Mesenchymal stem cell (in vitro differentiated cells and primary cell): ENCODE results near the gene DPP9.

ENCODE experiments used
- DNase-seq: peaks from one replicate; pipeline ENCODE4 v3.0.0-alpha.2; 2013
- H2AFZ ChIP-seq: one replicate; pipeline ENCODE4 v1.6.1; 2013; ENCODE audit warnings: low read depth, mild to moderate bottlenecking, control low read depth, inconsistent platforms, low read length, moderate library complexity
- H2AK5ac ChIP-seq: 2 replicates; pipeline ENCODE4 v1.6.1; 2013; ENCODE audit warnings: low read length, moderate library complexity, mild to moderate bottlenecking, inconsistent platforms; ENCODE audit not compliant: severe bottlenecking
- H2BK120ac ChIP-seq: one replicate; pipeline ENCODE4 v1.6.1; 2013; ENCODE audit warnings: low read depth, mild to moderate bottlenecking, inconsistent platforms, low read length, moderate library complexity
- H2BK12ac ChIP-seq, 2 experiments: one replicate each; pipeline ENCODE4 v1.6.1; 2013; ENCODE audit warnings: inconsistent platforms in 2 of 2, low read length in 2 of 2, mild to moderate bottlenecking in 2 of 2, moderate library complexity in 2 of 2, control low read depth in 1 of 2
- H2BK15ac ChIP-seq: one replicate; pipeline ENCODE4 v1.6.1; 2013; ENCODE audit warnings: mild to moderate bottlenecking, low read depth, inconsistent platforms; ENCODE audit not compliant: poor library complexity, severe bottlenecking
- H2BK5ac ChIP-seq: 2 replicates; pipeline ENCODE4 v1.6.1; 2013; ENCODE audit warnings: low read depth, mild to moderate bottlenecking, low read length, control low read depth, inconsistent platforms; ENCODE audit not compliant: poor library complexity, severe bottlenecking
- H3K14ac ChIP-seq, 2 experiments: one replicate each; pipeline ENCODE4 v1.6.1; 2013; ENCODE audit warnings: inconsistent platforms in 2 of 2, low read length in 2 of 2, control low read depth in 1 of 2, mild to moderate bottlenecking in 1 of 2, moderate library complexity in 1 of 2
- H3K18ac ChIP-seq, 2 experiments: one replicate each; pipeline ENCODE4 v1.6.1; 2013; ENCODE audit warnings: inconsistent platforms in 2 of 2, low read length in 2 of 2, control low read depth in 1 of 2, low read depth in 1 of 2, mild to moderate bottlenecking in 1 of 2
- H3K23ac ChIP-seq, 2 experiments: one replicate each; pipeline ENCODE4 v1.6.1; 2013; ENCODE audit warnings: inconsistent platforms in 2 of 2, low read length in 2 of 2, mild to moderate bottlenecking in 2 of 2, moderate library complexity in 2 of 2, control low read depth in 1 of 2
- H3K27ac ChIP-seq: 2 replicates; pipeline ENCODE4 v1.5.1; 2013; ENCODE audit warnings: mild to moderate bottlenecking, moderate library complexity, low read length, control low read depth, inconsistent platforms; ENCODE audit not compliant: poor library complexity, severe bottlenecking
- H3K27me3 ChIP-seq, 2 experiments: 2 replicates each; pipeline versions ENCODE4 v1.6.1 to v1.7.0; 2013; ENCODE audit warnings: low read length in 2 of 2, mild to moderate bottlenecking in 2 of 2, moderate library complexity in 2 of 2, control low read depth in 1 of 2, inconsistent platforms in 1 of 2; ENCODE audit not compliant: control insufficient read depth in 1 of 2, insufficient read depth in 1 of 2
- H3K36me3 ChIP-seq, 2 experiments: 2 replicates each; pipeline versions ENCODE4 v1.6.1 to v1.7.0; 2013; ENCODE audit warnings: low read length in 2 of 2, control low read depth in 1 of 2, inconsistent platforms in 1 of 2, low read depth in 1 of 2, mild to moderate bottlenecking in 1 of 2; ENCODE audit not compliant: insufficient read depth in 2 of 2, control insufficient read depth in 1 of 2
- H3K4ac ChIP-seq, 2 experiments: one replicate each; pipeline ENCODE4 v1.6.1; 2013; ENCODE audit warnings: inconsistent platforms in 2 of 2, low read length in 2 of 2, mild to moderate bottlenecking in 2 of 2, moderate library complexity in 2 of 2, control low read depth in 1 of 2, low read depth in 1 of 2
- H3K4me1 ChIP-seq: 2 replicates; pipeline ENCODE4 v1.6.1; 2013; ENCODE audit warnings: low read depth, low read length, control low read depth; ENCODE audit not compliant: control insufficient read depth, insufficient read depth
- H3K4me2 ChIP-seq: 2 replicates; pipeline ENCODE4 v1.6.1; 2013; ENCODE audit warnings: low read length, mild to moderate bottlenecking, inconsistent platforms; ENCODE audit not compliant: poor library complexity, severe bottlenecking
- H3K4me3 ChIP-seq, 2 experiments: 2 replicates each; pipeline versions ENCODE4 v1.5.1 to v1.7.0; 2013; ENCODE audit warnings: low read length in 2 of 2, mild to moderate bottlenecking in 2 of 2, control low read depth in 1 of 2, low read depth in 1 of 2; ENCODE audit not compliant: insufficient read depth in 1 of 2
- H3K79me1 ChIP-seq: replicated peaks from 2 replicates; pipeline ENCODE4 v1.6.1; 2013; ENCODE audit warnings: mild to moderate bottlenecking, control low read depth, low read length, inconsistent platforms; ENCODE audit not compliant: poor library complexity, severe bottlenecking
- H3K9ac ChIP-seq: 2 replicates; pipeline ENCODE4 v1.7.0; 2013; ENCODE audit warnings: mild to moderate bottlenecking, low read length, moderate library complexity
- H3K9me3 ChIP-seq: 2 replicates; pipeline ENCODE4 v1.7.0; 2013; ENCODE audit warnings: mild to moderate bottlenecking, low read length; ENCODE audit not compliant: control insufficient read depth
- H4K8ac ChIP-seq: one replicate; pipeline ENCODE4 v1.6.1; 2013; ENCODE audit warnings: inconsistent platforms, mild to moderate bottlenecking, low read length, moderate library complexity
- H4K91ac ChIP-seq: one replicate; pipeline ENCODE4 v1.6.1; 2013; ENCODE audit warnings: mild to moderate bottlenecking, low read length, inconsistent platforms
- WGBS: methylation state at CpG from one replicate; pipeline ENCODE4 v1.1.7; 2013; ENCODE audit warnings: mixed read lengths; 5-methylcytosine and 5-hydroxymethylcytosine counted together

DPP9 gene

DNA sequence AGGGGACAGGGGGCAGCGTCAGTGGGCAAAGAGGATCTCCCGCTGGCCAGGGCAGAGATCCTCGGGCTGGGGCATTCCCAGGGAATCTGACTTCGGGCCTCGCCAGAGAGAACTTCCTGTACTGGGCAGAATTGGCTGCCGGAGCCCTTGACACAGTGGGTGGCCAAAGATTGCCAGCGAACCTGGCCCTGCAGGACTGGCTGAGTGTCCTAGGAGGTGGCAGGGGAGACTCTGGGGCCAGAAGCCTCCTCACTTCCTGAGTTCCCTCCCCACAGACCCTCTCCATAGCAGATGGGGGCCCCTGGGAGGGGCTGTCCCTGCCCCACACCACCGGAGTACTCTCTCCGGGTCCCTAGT is 19.3 kb downstream of the DPP9 start:
- Histone ChIP-seq H4K8ac (no peak overlapping the region), H3K79me1 (peaks cover 49% of the 10 kb centered on the region), H2BK5ac (peak overlapping the region; percentile 10), H3K18ac (no peak overlapping the region), H3K27me3 (no peaks in the 10 kb centered on the region), H2BK12ac (no peak overlapping the region), H2BK120ac (no peak overlapping the region), H3K9me3 (no peaks in the 10 kb centered on the region), H3K27ac (peak overlapping the region; percentile 83), H2AK5ac (peak overlapping the region; percentile 32), H3K4ac (no peak overlapping the region), H3K4me1 (peaks cover 36% of the 10 kb centered on the region), H3K23ac (no peak overlapping the region), H2AFZ (no peak overlapping the region), H3K9ac (no peak overlapping the region), H4K91ac (no peak overlapping the region), H3K4me3 (no peak overlapping the region), H2BK15ac (no peak overlapping the region), H3K14ac (no peak overlapping the region), H3K4me2 (no peak overlapping the region), H3K36me3 (peaks cover 64 to 67% of the 10 kb centered on the region in 2 experiments)
- 94% methylated on average over 7 of the region's 9 CpGs for WGBS
- DNase-seq = no peak

DNA sequence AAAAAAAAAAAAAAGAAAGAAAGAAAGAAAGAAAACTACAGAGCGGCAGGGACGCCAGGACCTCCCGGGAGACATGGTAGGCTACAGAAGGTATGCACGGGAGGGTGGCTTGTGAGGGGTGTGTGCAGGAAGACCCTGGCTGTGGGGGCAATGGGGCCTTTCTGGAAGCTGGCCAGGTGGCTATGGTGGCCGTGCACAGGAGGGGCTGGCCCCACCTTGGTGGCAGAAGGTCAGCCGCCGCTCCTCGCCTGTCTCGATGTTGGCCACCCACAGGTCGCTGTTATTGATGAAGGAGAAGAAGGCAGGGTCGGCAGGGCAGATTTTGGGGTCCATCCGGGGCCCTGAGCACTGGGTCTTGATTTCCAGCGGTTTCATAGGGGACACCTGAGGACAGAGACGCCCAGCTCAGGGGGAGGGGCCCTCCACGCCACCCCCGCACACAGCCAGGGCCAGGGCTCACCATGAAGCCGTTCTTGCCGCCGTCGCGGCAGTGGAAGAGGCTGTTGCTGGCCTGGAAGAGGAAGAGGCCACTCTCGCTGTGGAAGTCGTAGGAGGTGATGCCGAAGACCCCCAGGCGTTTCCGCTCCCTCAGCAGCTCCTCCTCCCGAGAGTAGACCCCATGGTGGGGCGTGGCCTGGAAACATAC is 19.8 kb downstream of the DPP9 start:
- Histone ChIP-seq H3K9ac (no peak overlapping the region), H4K91ac (no peak overlapping the region), H2BK12ac (no peak overlapping the region), H3K18ac (no peak overlapping the region), H2BK5ac (peak overlapping the region; percentile 10), H3K4me2 (no peak overlapping the region), H3K9me3 (no peaks in the 10 kb centered on the region), H2BK120ac (no peak overlapping the region), H3K27ac (peak overlapping the region; percentile 83), H4K8ac (no peak overlapping the region), H3K79me1 (peaks cover 51% of the 10 kb centered on the region), H3K23ac (no peak overlapping the region), H2AFZ (no peak overlapping the region), H3K4ac (no peak overlapping the region), H2AK5ac (peak overlapping the region; percentile 32), H3K27me3 (no peaks in the 10 kb centered on the region), H3K14ac (no peak overlapping the region), H3K4me3 (no peak overlapping the region), H2BK15ac (no peak overlapping the region), H3K4me1 (peaks cover 36% of the 10 kb centered on the region), H3K36me3 (peaks cover 65 to 66% of the 10 kb centered on the region in 2 experiments)
- no peak for DNase-seq
- WGBS = 93% methylated on average over 28 of the region's 28 CpGs

DNA sequence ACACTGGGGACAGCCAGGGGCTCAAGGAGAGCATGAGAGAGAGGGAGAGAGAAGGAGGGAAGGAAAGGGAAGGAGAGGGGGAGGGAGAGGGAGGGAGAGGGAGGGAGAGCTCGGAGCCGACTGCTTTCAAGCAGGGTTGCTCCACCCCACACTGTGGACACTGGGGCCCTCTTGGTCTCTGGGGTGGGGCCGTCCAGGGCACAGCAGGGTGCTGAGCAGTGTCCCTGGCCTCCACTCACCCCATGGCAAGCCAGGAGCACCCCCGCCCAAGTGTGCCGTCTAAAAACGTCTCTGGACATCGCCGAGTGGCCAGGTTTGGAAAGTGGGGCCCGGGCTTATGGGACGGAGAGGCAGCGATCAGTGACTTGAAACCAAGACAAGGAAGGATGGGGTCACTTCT is 20.9 kb downstream of the DPP9 start:
- no peak for DNase-seq
- Histone ChIP-seq H2AFZ (no peak overlapping the region), H3K4ac (no peak overlapping the region), H3K79me1 (peaks cover 48% of the 10 kb centered on the region), H2BK15ac (no peak overlapping the region), H3K4me3 (no peak overlapping the region), H4K91ac (no peak overlapping the region), H3K27ac (no peak overlapping the region), H3K14ac (no peak overlapping the region), H3K18ac (no peak overlapping the region), H2BK5ac (no peak overlapping the region), H3K4me2 (no peak overlapping the region), H3K9me3 (no peaks in the 10 kb centered on the region), H2BK120ac (no peak overlapping the region), H3K4me1 (peaks cover 33% of the 10 kb centered on the region), H2BK12ac (no peak overlapping the region), H2AK5ac (no peak overlapping the region), H3K9ac (no peak overlapping the region), H3K23ac (no peak overlapping the region), H4K8ac (no peak overlapping the region), H3K36me3 (peaks cover 71 to 75% of the 10 kb centered on the region in 2 experiments), H3K27me3 (no peaks in the 10 kb centered on the region)
- WGBS = 96% methylated on average over 9 of the region's 11 CpGs

DNA sequence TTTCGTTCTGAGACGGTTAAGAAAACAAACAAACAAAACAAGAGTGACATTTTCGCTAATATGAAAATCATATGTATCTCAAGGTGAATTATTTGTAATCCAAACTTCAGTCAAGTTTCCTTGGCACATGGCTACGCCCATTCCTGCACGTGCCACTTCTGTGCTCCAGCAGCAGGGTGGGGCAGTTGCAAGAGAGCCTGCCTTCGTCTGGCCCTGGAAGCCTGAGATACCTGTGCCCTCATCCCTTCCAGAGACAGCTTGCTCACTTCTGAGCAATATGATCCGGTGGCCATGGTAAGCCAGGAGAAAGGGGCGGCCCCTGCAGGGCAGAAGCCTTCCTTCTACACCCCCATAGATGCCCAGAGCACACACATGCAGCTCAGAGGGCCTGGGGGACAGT is 22.1 kb downstream of the DPP9 start:
- no peak overlapping the region for H3K4ac ChIP-seq
- 94% methylated on average over 8 of the region's 8 CpGs for WGBS

More for the DNA sequence above, 22.1 kb downstream of the DPP9 start:
- Histone ChIP-seq H4K8ac (no peak overlapping the region), H3K27me3 (no peaks in the 10 kb centered on the region), H3K36me3 (peaks cover 70 to 85% of the 10 kb centered on the region in 2 experiments), H2BK120ac (no peak overlapping the region), H3K23ac (no peak overlapping the region), H3K14ac (no peak overlapping the region), H2BK12ac (no peak overlapping the region), H3K9ac (no peak overlapping the region), H3K4me3 (no peak overlapping the region), H3K79me1 (peaks cover 43% of the 10 kb centered on the region), H2AK5ac (no peak overlapping the region), H3K27ac (no peak overlapping the region), H3K9me3 (no peaks in the 10 kb centered on the region), H2AFZ (no peak overlapping the region), H2BK15ac (no peak overlapping the region), H3K18ac (no peak overlapping the region), H2BK5ac (no peak overlapping the region), H4K91ac (no peak overlapping the region), H3K4me2 (no peak overlapping the region), H3K4me1 (peaks cover 39% of the 10 kb centered on the region)
- DNase-seq = no peak
